Measurements from ENCODE around the gene DGCR8. TPM values are rescaled to one million over a fixed set of nuclear protein-coding genes. Genes with fewer than 3 reads are reported as not detected.

DGCR8 gene
- total and polyA plus RNA-seq, 2 experiments from 2014 or later = 14.0 to 28.7 TPM

- no peaks in the 10 kb centered on the region for H4K20me1 ChIP-seq (ENCODE audit: insufficient read depth)
- in situ Hi-C loops (cut with MboI) = no loop called here
- H3K9me3 ChIP-seq (ENCODE audit: low read depth) = no peaks in the 10 kb centered on the region
- no peaks in the 10 kb centered on the region for H3K79me2 ChIP-seq (ENCODE audit: insufficient read depth)
- H2AFZ ChIP-seq = no peak overlapping the region
- 94 to 98% methylated on average over 10 to 11 of the region's 11 CpGs for WGBS, 2 experiments (ENCODE audit: low coverage in 1 of 2, low lambda C conversion rate in 2 of 2, missing lambda C conversion rate in 2 of 2)
- H3K27ac ChIP-seq = no peak overlapping the region
- no peaks in the 10 kb centered on the region for H3F3A ChIP-seq (ENCODE audit: insufficient read depth)
- no peak overlapping the region for H3K4me2 ChIP-seq (ENCODE audit: unreplicated experiment)
- H3K4me1 ChIP-seq (ENCODE audit: insufficient read depth) = no peaks in the 10 kb centered on the region
- H3K27me3 ChIP-seq (replicated peaks; ENCODE audit: insufficient read depth) = no peaks in the 10 kb centered on the region
- H3K36me3 ChIP-seq (ENCODE audit: low read depth) = no peaks in the 10 kb centered on the region
- DNase-seq = peak; percentile 7
- H3K9ac ChIP-seq = no peak overlapping the region
- TF ChIP-seq EZH2phosphoT487 (IDR thresholded peaks at IDR 0.05; ENCODE audit: insufficient read depth, low read depth) (no peak), EZH2 (IDR thresholded peaks at IDR 0.05; ENCODE audit: insufficient read depth, poor library complexity, severe bottlenecking) (no peak)
- no peaks in the 10 kb centered on the region for H3K9me2 ChIP-seq (ENCODE audit: insufficient read depth)
- H3K4me3 ChIP-seq = no peak overlapping the region
Observed at GRCh38 chr22:20061481-20061861, 18.6 kb upstream of the DGCR8 start.

GRCh38 chr22:20062043-20062765 lies 17.8 kb upstream of the DGCR8 start:
- H3K9ac ChIP-seq = no peak overlapping the region
- no peak overlapping the region for H3K4me2 ChIP-seq (ENCODE audit: unreplicated experiment)
- no peaks in the 10 kb centered on the region for H3K9me3 ChIP-seq (ENCODE audit: low read depth)
- H4K20me1 ChIP-seq (ENCODE audit: insufficient read depth) = no peaks in the 10 kb centered on the region
- no peaks in the 10 kb centered on the region for H3K9me2 ChIP-seq (ENCODE audit: insufficient read depth)
- no peak overlapping the region for H3K4me3 ChIP-seq
- in situ Hi-C loops (cut with MboI) = no loop called here
- no peaks in the 10 kb centered on the region for H3F3A ChIP-seq (ENCODE audit: insufficient read depth)
- no peaks in the 10 kb centered on the region for H3K36me3 ChIP-seq (ENCODE audit: low read depth)
- DNase-seq = no peak
- H2AFZ ChIP-seq = no peak overlapping the region
- no peaks in the 10 kb centered on the region for H3K79me2 ChIP-seq (ENCODE audit: insufficient read depth)
- H3K4me1 ChIP-seq (ENCODE audit: insufficient read depth) = no peaks in the 10 kb centered on the region
- TF ChIP-seq EZH2 (IDR thresholded peaks at IDR 0.05; ENCODE audit: insufficient read depth, poor library complexity, severe bottlenecking) (no peak), EZH2phosphoT487 (IDR thresholded peaks at IDR 0.05; ENCODE audit: insufficient read depth, low read depth) (no peak)
- H3K27ac ChIP-seq = no peak overlapping the region
- H3K27me3 ChIP-seq (replicated peaks; ENCODE audit: insufficient read depth) = no peaks in the 10 kb centered on the region
- WGBS, 2 experiments (ENCODE audit: low coverage in 1 of 2, low lambda C conversion rate in 2 of 2, missing lambda C conversion rate in 2 of 2) = 95 to 97% methylated on average over 15 to 18 of the region's 18 CpGs

- Histone ChIP-seq H3K36me3 (ENCODE audit: low read depth) (no peaks in the 10 kb centered on the region), H3K4me2 (ENCODE audit: unreplicated experiment) (no peak overlapping the region), H3K27ac (no peak overlapping the region), H3K79me2 (ENCODE audit: insufficient read depth) (no peaks in the 10 kb centered on the region), H3F3A (ENCODE audit: insufficient read depth) (no peaks in the 10 kb centered on the region), H3K9me2 (ENCODE audit: insufficient read depth) (no peaks in the 10 kb centered on the region), H3K4me1 (ENCODE audit: insufficient read depth) (no peaks in the 10 kb centered on the region), H3K9me3 (ENCODE audit: low read depth) (no peaks in the 10 kb centered on the region), H4K20me1 (ENCODE audit: insufficient read depth) (no peaks in the 10 kb centered on the region), H3K27me3 (replicated peaks; ENCODE audit: insufficient read depth) (no peaks in the 10 kb centered on the region), H3K9ac (no peak overlapping the region), H2AFZ (no peak overlapping the region), H3K4me3 (no peak overlapping the region)
- DNase-seq = peak; percentile 41
- whole genome bisulfite sequencing, 2 experiments (ENCODE audit: low coverage in 1 of 2, low lambda C conversion rate in 2 of 2, missing lambda C conversion rate in 2 of 2) = 82 to 83% methylated on average over 11 of the region's 11 CpGs
- in situ Hi-C loops (cut with MboI) = no loop called here
- TF ChIP-seq EZH2phosphoT487 (IDR thresholded peaks at IDR 0.05; ENCODE audit: insufficient read depth, low read depth) (no peak), EZH2 (IDR thresholded peaks at IDR 0.05; ENCODE audit: insufficient read depth, poor library complexity, severe bottlenecking) (no peak)
Observed at GRCh38 chr22:20062766-20063083, 17.3 kb upstream of the DGCR8 start.

GRCh38 chr22:20063271-20064139 lies 16.5 kb upstream of the DGCR8 start:
- Histone ChIP-seq H3K27ac (no peak overlapping the region), H3K9ac (no peak overlapping the region), H3K36me3 (ENCODE audit: low read depth) (no peaks in the 10 kb centered on the region), H3K9me3 (ENCODE audit: low read depth) (no peaks in the 10 kb centered on the region), H4K20me1 (ENCODE audit: insufficient read depth) (no peaks in the 10 kb centered on the region), H3K4me3 (no peak overlapping the region), H3F3A (ENCODE audit: insufficient read depth) (no peaks in the 10 kb centered on the region), H3K4me1 (ENCODE audit: insufficient read depth) (no peaks in the 10 kb centered on the region), H3K4me2 (ENCODE audit: unreplicated experiment) (no peak overlapping the region), H3K79me2 (ENCODE audit: insufficient read depth) (no peaks in the 10 kb centered on the region), H3K9me2 (ENCODE audit: insufficient read depth) (no peaks in the 10 kb centered on the region), H2AFZ (no peak overlapping the region), H3K27me3 (replicated peaks; ENCODE audit: insufficient read depth) (no peaks in the 10 kb centered on the region)
- DNase-seq = no peak
- TF ChIP-seq EZH2 (IDR thresholded peaks at IDR 0.05; ENCODE audit: insufficient read depth, poor library complexity, severe bottlenecking) (no peak), EZH2phosphoT487 (IDR thresholded peaks at IDR 0.05; ENCODE audit: insufficient read depth, low read depth) (no peak)
- in situ Hi-C loops (cut with MboI) = no loop called here
- 86 to 88% methylated on average over 27 of the region's 27 CpGs for WGBS, 2 experiments (ENCODE audit: low coverage in 1 of 2, low lambda C conversion rate in 2 of 2, missing lambda C conversion rate in 2 of 2)

Measured in GM23248 (cell line).